ENCODE data around the gene TNP2.

TNP2 gene

DNA sequence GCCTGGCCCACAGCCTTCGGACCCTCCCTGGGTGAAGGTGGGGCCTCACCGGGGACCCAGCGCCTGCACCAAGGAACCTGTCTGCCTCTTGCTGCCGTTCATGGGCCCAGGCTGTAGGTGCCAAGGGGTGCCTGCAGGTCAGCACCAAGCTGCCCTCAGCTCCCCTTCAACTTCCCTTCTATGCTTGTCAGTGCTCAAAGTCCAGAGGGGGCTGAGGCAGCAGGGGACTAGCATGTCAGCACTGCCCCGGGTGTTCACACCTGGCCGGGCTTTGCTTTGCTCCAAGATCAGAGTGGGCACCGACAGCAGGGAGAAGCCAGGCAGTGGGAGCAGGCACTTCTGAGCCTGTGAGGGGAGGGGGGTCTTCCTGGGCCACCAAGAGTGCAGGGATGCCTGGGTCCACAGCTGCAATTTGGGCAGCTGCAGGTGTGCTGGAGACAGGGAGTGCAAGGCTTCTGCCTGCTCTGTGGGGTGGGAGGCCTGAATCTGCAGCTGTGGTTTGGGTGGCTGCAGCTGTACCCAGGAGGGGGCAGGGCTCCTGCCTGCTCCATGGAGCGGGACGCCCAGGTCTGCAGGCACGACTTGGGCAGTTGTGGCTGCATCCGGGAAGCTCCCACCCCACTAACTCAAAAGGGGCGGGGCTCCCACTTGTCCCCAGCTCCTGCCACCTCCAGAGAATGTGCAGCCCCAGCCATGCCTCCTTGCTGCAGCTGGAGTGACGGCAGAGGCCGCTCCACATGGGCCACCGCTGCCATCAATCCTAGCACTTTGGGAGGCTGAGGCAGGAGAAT is 39.6 kb upstream of the TNP2 start:
- no peaks in the 10 kb centered on the region for H3K9me3 Mint-ChIP-seq
- no peaks in the 10 kb centered on the region for H3K36me3 Mint-ChIP-seq (ENCODE audit: low read depth)
- peaks cover 4% of the 10 kb centered on the region for H3K27me3 Mint-ChIP-seq (ENCODE audit: low read depth)
- H3K4me1 Mint-ChIP-seq = peaks cover 14% of the 10 kb centered on the region
- no peak for TF ChIP-seq CTCF (IDR thresholded peaks at IDR 0.05; ENCODE audit: unreplicated experiment in 3 of 3)
- no peak overlapping the region for H3K4me3 Mint-ChIP-seq
- peak overlapping the region; percentile 49 to 76 (median 55) for H3K27ac Mint-ChIP-seq

GRCh38 chr16:11307639-11308492 is 38.7 kb upstream of the TNP2 start:
- H3K27ac Mint-ChIP-seq = peak overlapping the region; percentile 28 to 55 (median 49)
- no peak for TF ChIP-seq CTCF (IDR thresholded peaks at IDR 0.05; ENCODE audit: unreplicated experiment in 3 of 3)
- peaks cover 4% of the 10 kb centered on the region for H3K27me3 Mint-ChIP-seq (ENCODE audit: low read depth)
- no peaks in the 10 kb centered on the region for H3K36me3 Mint-ChIP-seq (ENCODE audit: low read depth)
- H3K4me3 Mint-ChIP-seq = no peak overlapping the region
- peaks cover 16% of the 10 kb centered on the region for H3K4me1 Mint-ChIP-seq
- H3K9me3 Mint-ChIP-seq = no peaks in the 10 kb centered on the region

DNA sequence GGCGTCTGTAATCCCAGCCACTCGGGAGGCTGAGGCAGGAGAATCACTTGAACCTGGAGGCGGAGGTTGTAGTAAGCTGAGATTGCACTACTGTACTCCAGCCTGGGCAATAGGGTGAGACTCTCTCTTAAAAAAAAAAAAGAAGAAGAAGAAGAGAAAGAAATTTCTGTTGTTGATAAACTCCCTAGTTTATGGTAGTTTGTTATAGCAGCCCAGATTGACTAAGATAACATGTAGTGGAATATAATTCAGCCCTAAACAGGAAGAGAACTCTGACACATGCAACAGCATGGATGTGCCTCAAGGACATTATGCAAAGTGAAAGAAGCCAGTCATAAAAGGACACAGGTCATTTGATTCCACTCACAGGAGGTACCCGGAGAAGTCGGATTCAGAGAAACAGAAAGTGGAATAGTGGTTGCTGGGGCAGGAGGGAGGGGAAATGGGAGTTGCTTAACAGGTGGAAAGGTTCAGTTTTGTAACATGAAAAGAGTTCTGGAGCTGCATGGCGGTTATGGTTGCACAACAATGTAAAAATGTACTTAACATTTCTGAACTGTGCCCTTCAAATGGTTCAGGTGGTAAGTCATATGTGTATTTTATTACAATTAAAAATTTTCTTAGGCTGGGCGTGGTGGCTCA is 38.0 kb upstream of the TNP2 start:
- Mint-ChIP-seq H3K9me3 (no peaks in the 10 kb centered on the region), H3K36me3 (ENCODE audit: low read depth) (no peaks in the 10 kb centered on the region), H3K4me3 (no peak overlapping the region), H3K27me3 (ENCODE audit: low read depth) (peaks cover 4% of the 10 kb centered on the region), H3K4me1 (peaks cover 13% of the 10 kb centered on the region), H3K27ac (peak overlapping the region in 1 of 3 experiments; percentile 51)
- no peak for TF ChIP-seq CTCF (IDR thresholded peaks at IDR 0.05; ENCODE audit: unreplicated experiment in 3 of 3)

DNA sequence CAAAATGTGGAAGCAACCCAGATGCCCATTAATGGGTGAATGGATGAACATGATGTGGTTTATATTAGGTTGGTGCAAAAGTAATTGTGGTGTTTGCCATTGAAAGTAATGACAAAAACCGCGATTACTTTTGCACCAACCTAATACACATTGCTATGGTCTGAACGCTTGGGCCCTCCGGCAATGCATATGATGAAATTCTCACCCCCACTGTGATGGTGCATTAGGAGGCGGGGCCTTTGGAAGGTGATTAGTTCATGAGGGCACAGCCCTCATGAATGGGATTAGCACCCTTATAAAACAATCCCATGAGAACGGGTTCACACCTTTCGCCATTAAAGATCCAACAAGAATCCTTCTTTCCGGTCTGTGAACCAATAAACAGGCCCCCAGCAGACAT is 37.3 kb upstream of the TNP2 start:
- no peak overlapping the region for H3K27ac Mint-ChIP-seq
- peaks cover 4% of the 10 kb centered on the region for H3K27me3 Mint-ChIP-seq (ENCODE audit: low read depth)
- peaks cover 13% of the 10 kb centered on the region for H3K4me1 Mint-ChIP-seq
- no peaks in the 10 kb centered on the region for H3K9me3 Mint-ChIP-seq
- TF ChIP-seq CTCF (IDR thresholded peaks at IDR 0.05; ENCODE audit: unreplicated experiment in 3 of 3) = no peak
- H3K36me3 Mint-ChIP-seq (ENCODE audit: low read depth) = no peaks in the 10 kb centered on the region
- no peak overlapping the region for H3K4me3 Mint-ChIP-seq

DNA sequence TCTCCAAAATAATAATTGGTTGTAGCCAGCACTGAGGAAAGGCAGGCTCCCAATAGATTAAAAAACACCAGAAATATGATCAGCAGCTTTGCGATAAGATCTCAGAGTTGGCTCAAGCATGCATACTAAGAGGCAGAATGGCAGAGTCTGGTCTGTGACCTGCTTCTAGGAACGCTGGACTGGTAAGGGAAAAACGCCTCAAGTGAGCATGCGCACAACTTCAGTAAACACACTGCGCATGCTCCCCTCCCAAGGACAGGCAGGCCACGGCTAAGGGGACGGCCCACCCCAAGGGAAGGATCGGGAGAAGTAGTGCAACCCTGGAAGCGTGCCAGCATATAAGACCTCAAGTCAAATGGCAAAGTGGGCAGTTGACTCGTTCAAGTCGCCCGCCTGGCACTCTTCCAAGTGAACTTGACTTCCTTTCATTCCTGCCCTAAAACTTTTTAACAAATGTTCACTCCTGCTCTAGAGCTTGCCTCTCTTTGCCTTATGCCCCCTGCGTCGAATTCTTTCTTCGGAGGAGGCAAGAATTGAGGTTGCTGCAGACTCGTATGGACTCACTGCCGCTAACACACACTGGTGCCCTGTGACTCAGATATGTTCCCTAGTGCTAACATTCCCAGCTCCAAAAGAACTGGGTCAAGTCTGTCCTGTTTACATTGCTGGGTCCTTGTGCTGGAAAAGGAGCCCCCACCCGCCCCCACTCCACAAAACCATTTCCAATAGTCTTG is 34.4 kb upstream of the TNP2 start:
- Mint-ChIP-seq H3K36me3 (ENCODE audit: low read depth) (no peaks in the 10 kb centered on the region), H3K27ac (peak overlapping the region; percentile 39 to 84 (median 66)), H3K9me3 (no peaks in the 10 kb centered on the region), H3K4me1 (peaks cover 13% of the 10 kb centered on the region), H3K4me3 (no peak overlapping the region), H3K27me3 (ENCODE audit: low read depth) (peaks cover 4% of the 10 kb centered on the region)
- TF ChIP-seq CTCF (IDR thresholded peaks at IDR 0.05; ENCODE audit: unreplicated experiment in 3 of 3) = no peak
